Right renal cortex interstitium (tissue), 3 donors: ENCODE results near the gene IL22RA1. TPM values are rescaled to one million over a fixed set of nuclear protein-coding genes. Genes with fewer than 3 reads are reported as not detected.

ENCODE experiments used
- DNase-seq, 3 donors: peaks; one replicate each; pipeline ENCODE4 v3.0.0-alpha.2; 2013; ENCODE audit warnings: low read depth in 3 of 3, low spot score in 2 of 3
- polyA plus RNA-seq, 3 donors: library from polyadenylated mRNA; unstranded; fragments of 120-200 nt; gene quantifications; one replicate each; pipeline ENCODE4 v1.2.1, GENCODE V29; 2013; ENCODE audit not compliant: insufficient read length in 3 of 3

Gene IL22RA1, protein sequence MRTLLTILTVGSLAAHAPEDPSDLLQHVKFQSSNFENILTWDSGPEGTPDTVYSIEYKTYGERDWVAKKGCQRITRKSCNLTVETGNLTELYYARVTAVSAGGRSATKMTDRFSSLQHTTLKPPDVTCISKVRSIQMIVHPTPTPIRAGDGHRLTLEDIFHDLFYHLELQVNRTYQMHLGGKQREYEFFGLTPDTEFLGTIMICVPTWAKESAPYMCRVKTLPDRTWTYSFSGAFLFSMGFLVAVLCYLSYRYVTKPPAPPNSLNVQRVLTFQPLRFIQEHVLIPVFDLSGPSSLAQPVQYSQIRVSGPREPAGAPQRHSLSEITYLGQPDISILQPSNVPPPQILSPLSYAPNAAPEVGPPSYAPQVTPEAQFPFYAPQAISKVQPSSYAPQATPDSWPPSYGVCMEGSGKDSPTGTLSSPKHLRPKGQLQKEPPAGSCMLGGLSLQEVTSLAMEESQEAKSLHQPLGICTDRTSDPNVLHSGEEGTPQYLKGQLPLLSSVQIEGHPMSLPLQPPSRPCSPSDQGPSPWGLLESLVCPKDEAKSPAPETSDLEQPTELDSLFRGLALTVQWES
- 1 to 10 TPM; 2.3 to 3.8 (median 3.5) TPM for polyA plus RNA-seq

DNA sequence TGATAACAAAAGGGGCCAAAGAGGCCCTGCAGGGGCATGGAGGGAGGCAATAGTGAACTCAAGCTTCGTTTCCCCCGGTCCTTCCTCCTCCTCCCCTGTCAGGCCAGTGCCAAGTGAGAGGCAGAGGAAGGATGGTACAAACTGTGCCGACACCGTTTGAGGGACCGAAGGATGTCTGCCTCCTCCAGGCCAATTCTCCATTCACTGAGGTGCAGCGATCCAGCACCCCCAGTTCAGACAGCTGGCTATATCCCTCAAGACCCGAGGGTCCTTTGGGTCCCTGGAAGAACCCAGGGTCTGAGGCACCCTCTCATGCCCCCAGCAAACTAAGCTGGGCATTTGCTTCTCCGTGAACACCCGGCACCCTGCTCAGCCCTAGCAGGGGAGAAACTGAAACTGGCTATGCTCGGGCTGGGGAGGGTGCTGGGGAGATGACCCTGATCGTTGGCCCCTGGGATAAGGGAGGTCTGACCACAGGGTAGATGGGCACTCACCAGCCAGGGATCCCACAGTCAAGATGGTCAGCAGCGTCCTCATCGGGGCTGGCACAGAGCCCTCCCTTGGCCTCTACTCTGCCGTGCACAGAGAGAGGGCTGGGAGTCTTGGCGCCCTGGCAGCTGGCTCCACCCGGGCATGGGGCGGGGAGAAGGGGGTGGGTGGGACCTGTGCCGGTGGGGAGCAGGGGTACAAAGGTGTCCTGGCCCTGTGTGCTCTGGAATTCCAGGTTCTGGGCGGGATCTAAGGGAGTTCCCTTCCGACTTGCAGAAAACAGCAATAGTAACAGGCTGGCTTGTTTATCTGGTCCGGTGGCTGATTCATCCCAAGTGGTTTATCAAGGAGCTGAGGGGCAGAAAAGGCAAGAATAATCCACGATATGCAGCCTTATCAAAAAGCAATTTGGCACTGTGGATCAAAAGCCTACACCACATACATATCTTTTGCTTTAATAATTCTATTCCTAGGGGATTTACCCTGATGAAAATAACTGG is at the start of gene IL22RA1:
TSS of gene IL22RA1 (minus strand) at position 595 of the 989 bp plus-strand sequence. CDS start at position 537, 58 bp downstream.
- DNase-seq = no peak

DNA sequence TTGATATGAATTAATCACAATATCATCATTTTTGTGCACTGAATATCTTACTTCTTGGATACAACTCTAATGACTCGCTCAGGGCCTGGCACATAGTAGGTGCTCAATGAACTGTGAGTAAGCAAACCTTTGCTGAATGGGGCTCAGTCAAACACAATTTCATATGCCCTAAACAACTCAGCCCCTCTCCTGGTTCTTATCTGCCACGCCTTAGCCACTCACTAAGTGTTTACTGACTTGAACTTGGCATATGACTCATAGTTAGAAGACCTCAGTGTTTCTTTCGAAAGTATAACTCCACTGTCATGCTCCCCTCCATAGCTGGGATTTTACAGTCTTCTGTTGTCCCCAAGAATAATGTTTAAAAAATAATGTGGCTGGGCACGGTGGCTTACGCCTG is 48.9 kb upstream of the IL22RA1 start:
- DNase-seq = no peak

DNA sequence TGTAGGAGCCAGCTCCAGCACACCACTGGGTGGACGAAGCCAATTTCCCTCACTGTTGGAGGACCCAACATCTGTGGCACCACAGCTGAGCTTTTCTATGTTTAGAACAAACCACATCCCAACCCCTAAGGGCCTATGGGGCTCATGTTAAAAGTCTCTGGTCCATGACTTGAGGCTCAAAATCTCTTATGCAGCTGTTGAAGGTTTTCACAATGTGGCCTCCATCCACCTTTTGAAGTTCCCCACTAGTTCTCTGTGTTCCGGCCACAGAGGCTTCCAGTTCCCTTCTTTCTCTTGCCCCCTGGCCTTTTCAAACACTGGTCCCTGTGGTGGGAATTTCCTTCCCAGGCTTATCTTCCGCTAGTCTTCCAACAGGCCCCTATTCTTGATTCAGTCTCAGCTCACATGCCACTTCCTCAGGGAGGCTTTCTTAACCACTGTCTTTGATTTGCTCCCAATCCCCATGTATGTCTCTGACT is 48.1 kb upstream of the IL22RA1 start:
- no peak for DNase-seq

DNA sequence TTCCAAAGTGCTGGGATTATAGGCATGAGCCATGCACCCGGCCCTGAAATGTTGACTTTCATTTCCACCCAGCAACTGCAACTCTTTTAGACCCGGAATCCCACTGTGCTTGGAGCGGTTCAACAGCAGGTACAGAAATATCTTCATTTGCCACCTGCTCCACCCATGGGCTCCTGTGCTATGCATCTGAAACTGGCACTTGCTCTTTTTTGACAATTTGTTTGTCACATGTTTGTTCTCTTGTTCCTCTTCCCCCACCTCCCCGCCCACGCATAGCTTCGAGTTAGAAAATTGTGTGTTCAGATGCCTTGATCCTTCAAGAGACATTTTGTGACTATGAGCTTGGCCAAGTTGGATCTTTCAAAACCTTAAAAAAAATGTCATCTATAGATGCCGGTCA is 46.6 kb upstream of the IL22RA1 start:
- no peak for DNase-seq

DNA sequence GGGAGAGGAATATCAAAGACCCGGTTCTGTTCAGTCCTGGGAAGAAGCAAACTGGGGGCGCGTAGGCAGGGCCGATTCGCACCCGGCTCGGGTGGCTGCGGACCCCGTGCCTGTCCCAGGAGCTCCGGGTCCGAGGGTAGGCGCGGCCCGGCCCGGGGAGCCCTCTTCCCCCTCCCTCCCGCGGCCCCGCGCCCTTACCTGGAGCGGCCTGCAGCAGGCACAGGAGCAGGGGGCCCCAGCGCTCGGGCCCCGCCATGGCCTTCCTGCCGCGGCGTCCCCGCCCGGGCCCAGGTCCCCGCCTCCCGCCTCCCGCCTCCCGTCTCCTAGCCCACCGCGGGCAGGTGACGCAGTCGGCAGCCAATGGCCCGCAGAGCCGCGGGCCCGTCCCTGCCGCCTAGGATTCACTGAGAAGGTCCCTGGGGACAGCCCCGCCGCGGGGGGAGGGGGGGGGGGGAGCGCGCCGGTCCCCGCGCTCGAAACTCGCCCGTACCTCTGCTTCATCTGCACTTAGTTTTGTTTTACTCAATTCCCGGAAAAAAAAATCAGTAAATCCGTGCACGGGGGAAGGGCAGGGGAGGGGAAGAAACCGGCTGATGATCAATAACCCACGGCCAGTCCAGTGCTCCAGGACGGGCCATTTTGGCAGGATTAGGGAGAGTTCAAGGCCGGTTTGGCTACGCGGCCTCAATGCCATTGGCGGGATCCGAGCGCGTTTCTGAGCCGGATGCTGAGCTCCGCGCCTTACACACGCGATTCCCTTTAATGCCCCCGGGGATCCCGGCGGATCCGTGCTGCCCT is 44.3 kb upstream of the IL22RA1 start, which contains the start of gene IFNLR1:
TSS of gene IFNLR1 (minus strand) at position 297 of the 798 bp plus-strand sequence. CDS start at position 256, 41 bp downstream.
- DNase-seq = peak in 1 of 3 donors; percentile 40

DNA sequence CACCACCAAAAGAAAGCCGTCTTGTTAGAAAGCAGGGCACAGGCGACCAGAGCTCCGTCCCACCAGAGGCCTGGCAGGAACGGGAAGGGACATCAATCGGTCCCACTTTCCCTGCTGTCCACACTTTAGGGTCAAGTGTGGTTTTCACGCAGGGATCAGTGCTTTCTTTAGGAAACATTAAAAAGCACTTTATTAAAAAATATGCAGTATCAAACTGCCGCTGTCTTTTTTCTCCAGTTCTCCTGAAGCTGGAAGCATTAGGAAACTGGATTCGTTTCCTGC is 43.7 kb upstream of the IL22RA1 start:
- DNase-seq = no peak

DNA sequence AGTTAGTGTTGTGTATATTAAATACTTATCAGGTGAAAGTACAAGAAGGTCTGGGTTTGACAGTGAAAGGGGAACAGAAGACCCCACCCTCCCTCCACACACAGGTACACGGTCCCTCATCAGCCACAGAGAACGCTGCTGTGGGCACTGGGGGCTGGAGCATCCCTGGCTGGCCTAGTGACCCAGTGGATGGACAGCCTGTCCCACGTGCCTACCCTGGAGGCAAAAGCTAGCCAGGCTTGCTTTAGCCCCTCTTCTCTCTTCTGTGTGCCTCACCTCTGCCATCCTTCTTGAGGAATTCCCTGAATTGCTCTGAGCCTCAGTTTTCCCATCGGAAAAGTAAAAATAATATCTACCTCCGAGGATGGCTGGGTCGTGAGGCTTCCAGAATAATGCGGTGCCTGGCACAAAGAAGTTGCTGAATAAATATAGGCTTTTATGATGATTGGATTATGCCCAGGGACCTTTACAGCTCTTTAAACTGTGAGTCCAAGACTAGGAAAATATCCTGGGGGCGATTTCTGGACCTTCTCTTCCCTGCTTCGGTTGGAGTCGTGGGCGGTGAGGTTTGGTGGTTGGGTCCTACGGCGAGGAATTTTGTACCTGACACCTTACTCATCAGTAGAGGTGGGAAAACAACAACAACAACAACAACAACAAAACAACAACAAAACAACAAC is 43.2 kb upstream of the IL22RA1 start:
- no peak for DNase-seq

DNA sequence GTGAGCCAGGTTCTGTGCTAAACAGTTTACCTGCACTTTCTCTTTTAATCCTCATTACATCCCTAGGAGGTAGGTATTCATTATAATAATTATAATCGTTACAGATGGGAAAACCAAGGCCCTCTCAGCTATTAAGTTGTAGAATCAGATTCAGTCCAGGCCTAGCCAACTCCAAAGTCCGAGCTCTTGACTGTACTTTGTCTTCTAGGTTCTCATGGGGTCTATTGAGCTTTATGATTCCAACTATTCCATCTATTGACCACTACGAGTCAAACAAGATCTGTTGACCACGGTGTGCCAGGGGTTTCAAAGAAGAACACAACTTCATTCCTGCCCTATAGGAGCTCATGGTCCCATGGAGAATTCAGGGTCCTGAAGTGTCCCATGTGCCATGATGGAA is 42.1 kb upstream of the IL22RA1 start:
- DNase-seq = no peak

DNA sequence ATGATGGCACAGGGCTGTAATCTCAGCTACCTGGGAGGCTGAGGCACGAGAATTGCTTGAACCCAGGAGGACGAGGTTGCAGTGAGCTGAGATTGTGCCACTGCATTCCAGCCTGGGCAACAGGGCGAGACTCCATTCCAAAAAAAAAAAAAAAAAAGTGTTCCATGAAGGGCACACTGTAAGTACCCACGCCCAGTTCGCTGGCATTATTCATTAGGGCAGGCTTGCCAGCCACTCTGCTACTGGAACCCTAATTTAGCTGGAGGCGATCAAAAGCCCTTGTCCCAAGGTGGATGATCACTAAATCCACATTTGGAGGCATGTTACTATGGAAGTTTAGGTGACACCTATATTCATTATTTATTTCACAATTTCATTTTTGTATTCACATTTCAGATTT is 39.1 kb upstream of the IL22RA1 start:
- DNase-seq = no peak

DNA sequence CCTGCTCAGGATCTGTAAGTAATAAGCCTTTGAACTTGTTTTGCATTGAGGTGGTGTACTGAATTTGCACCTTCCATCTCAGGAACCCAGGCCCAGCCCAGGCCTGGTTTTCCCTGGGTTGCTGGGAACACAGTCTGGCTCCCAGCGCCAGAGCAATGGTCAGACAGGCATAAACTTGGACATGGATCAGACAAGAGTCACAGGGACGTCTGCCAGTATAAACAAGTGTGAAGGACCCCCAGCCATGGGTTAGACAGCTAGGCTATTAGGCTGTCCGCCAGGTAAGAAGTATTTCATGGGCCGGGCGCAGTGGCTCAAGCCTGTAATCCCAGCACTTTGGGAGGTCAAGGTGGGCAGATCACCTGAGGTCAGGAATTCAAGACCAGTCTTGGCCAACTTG is 38.7 kb upstream of the IL22RA1 start:
- no peak for DNase-seq

DNA sequence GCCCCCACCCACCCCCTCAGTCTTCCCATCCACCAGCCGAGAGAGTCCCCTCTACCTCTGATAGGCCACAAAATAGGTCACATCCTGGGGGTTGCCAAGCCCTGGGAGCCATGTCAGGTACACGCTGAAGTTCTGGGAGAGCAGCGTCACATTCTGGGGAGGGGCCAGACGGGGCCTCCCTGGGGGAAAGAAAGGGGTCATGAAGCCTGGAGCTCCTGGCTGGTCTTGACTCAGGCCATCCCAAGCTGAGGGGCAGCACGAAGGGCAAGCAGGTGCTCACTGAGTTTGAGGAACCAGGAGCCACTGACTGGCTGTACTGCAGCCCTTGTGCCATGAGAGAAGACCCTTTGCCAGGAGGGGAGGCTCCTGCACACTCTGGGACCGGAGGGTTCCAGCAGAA is 37.7 kb upstream of the IL22RA1 start:
- no peak for DNase-seq

DNA sequence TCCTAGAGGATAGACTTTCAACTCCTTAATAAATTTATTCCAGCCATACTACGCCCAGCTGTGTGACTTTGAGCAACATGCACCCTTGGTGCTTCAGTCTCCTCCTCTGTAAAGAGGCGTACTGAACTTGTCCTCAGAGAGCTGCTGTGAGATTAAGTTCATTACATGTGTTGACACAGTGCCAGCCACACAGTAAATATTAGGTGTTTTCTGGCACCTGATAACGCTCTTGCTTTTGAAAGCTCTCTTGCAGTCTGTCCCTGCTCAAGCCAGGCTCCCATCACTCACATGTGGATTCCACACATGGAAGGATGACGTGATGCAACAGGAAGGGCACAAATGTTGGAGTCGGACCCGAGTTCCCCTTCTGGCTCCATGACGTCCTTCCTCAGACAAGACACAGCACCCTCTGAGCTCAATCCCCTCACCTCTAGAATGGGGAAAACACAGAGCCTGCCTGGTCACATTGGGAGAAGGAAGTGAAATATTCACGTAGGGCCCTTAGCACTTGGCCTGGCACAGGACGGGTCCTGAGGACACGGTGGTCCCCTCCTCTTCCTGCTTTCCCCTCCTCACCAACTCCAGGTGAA is 36.4 kb upstream of the IL22RA1 start:
- no peak for DNase-seq

DNA sequence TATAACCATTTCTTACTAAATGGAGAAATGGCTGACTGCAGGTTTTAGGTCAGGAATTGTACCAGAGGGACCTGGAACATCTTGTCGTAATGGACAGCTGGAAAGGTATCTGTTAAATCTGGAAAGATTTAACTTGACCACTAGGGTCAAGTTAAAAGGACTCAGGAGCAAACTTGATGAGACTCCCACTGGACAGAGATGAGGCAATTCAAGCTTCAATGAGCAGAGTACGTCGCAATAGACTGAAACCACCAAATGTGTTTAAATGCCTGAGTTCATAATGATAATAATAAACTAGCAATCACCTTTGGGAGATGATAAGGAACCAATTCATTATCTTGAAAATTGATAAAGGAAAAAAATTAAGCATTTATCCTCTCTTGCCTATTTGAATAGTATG is 35.5 kb upstream of the IL22RA1 start:
- DNase-seq = no peak

DNA sequence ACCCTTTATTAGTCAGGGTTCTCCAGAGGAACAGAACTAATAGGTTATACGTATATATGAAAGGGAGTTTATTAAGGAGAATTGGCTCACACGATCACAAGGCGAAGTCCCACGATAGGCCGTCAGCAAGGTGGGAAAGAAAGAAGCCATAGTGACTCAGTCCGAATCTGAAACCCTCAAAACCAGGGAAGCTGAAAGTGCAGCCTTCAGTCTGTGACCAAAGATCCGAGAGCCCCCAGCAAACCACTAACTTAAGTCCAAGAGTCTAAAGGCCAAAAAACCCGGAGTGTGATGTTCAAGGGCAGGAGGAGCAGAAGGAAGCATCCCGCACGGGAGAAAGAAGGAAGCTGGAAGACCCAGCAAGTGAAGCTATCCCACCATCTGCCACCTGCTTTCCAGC is 34.2 kb upstream of the IL22RA1 start:
- no peak for DNase-seq

DNA sequence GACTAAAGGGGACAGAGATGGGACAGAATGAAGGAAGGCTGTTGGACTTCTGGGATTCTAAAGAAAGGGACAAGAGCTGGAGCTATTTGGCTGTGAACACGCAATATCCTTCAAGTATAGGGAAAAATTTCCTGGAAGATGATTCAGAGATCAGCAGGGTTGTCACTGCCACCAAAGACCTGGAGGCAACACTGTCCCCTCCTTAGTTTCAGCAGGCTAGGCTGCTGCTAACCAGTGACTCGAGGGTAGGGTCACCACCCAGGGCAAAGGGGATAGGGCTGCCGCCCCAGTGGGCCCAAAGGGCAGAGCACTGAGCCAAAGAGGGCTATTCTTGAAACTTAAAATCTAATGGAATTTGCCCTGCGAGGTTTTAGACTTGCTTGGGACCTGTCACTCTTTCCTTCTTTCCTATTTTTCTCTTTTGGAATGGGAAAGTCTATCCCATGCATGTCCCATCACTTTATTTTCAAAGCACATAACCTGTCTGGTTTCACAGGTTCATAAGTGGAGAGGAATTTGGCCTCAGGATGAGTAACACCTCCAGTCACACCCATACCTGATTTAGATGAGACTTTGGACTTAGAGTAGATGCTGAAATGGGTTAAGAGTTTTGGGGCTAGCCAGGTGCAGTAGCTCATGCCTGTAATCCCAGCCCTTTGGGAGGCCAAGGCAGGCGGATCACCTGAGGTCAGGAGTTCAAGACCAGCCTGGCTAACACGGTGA is 32.3 kb upstream of the IL22RA1 start:
- no peak for DNase-seq

DNA sequence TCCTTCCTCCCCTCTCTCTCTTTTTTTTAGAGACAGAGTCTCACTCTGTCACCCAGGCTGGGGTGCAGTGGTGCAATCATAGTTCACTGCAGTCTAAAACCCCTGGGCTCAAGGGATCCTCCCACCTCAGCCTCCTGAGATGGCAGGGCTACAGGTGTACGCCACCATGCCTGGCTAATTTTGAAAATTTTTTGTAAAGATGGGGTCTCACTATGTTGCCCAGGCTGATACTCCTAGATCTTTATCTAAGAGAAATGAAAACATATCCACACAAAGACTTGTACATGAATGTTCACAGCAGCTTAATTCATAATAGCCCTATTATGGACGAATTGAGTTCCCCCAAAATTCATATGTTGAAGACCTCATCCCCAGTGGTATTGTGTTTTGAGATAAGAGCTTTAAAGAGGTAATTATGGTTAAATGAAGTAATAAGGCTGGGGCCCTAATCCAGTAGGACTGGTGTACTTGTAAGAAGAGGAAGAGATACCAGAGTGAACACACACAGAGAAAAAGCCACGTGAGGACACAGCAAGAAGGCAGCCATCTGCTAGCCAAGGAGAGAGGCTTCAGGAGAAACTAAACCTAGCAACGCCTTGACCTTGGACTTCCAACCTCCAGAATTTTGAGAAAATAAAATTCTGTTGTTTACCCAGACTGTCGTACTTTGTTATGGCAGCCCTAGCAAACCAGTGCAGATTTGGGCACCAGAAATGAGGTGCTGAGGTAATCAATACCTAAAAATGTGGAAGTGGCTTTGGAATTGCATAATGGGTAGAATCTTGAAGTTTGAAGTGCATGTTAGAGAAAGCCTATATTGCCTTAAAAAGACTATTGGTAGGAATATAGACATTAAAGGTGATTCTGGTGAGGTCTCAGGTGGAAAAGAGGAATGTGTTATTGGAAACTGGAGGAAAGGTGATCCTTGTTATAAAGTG is 31.0 kb upstream of the IL22RA1 start:
- DNase-seq = no peak

DNA sequence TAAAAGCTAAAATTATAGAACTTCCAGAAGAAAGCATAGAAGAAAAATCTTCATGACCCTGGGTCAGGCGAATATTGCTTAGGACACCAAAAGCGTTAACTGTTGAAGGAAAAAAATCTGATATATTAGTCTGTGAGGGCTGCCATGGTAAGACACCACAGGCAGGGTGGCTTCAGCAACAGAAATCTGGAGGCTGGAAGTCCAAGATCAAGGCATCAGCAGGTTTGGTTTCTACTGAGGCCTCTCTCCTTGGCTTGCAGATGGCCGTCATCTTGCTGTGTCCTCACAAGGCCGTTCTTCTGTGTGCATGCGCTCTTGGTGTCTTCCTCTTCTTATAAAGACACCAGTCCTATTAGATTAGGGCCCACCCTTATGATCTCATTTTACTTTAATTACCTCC is 29.7 kb upstream of the IL22RA1 start:
- DNase-seq = no peak

DNA sequence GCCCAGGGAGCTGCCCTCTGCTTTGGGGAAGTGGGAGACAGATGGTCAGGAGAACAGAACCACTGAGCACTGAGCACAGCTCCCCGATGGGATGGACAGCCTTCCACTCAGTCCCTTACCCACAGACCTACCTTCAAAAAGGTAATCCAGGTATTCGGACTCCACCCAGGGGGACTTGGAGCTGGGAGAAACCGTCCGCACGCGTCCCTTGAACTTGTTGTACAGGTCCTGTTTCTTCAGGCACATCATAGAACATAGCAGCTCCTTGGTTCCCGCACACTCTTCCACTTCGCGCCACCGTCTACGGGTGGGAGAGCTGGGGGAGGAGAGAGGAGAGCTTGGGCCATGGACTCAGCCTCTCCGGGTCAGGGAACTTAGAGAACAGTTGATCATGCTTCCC is 26.3 kb upstream of the IL22RA1 start:
- DNase-seq = no peak
